Endothelial cell of umbilical vein (primary cell): ENCODE data around the gene S100A14. TPM values are rescaled to one million over a fixed set of nuclear protein-coding genes. Genes with fewer than 3 reads are reported as not detected.

ENCODE experiments used
- BruUV-seq: library from RNA; stranded (reverse); fragments of 400-500 nt; replicated peaks from 2 replicates; lab custom pipeline; 2021; lab: Mats Ljungman, UMichigan
- CTCF ChIA-PET: fragments of 300-600, 350-600 bp; sonication (Branson Sonifier 250); formaldehyde crosslinking; loops from one replicate; lab custom pipeline; 2021; ENCODE audit warnings: antibody characterized with exemption, inconsistent platforms; lab: Charles Lee
- POLR2A ChIA-PET: fragments of 300-600, 350-600 bp; sonication (Branson Sonifier 250); formaldehyde crosslinking; loops from one replicate; lab custom pipeline; 2021; ENCODE audit warnings: antibody characterized with exemption, inconsistent platforms; lab: Charles Lee
- DNase-seq: peaks from one replicate; pipeline ENCODE4 v3.0.0-alpha.2; 2011; ENCODE audit warnings: low read depth, low spot score
- FAIRE-seq: peaks from 2 replicates; lab custom pipeline; 2011; peaks lifted over from hg19 to GRCh38; lab: Jason Lieb, UNC
- H2AFZ ChIP-seq: 2 replicates; pipeline ENCODE4 v1.6.0; 2012; ENCODE audit warnings: low read depth, low read length, control low read depth, inconsistent platforms
- H3K27ac ChIP-seq: 2 replicates; pipeline ENCODE4 v1.5.1; 2011; ENCODE audit warnings: low read depth, mild to moderate bottlenecking, control low read depth, low read length, moderate library complexity; ENCODE audit not compliant: insufficient read depth
- H3K27me3 ChIP-seq, 2 experiments: 2 replicates each; pipeline versions ENCODE4 v1.6.0 to v1.6.1; 2011; ENCODE audit warnings: low read length in 2 of 2, mixed read lengths in 1 of 2; ENCODE audit not compliant: control insufficient read depth in 2 of 2, insufficient read depth in 2 of 2
- H3K36me3 ChIP-seq, 2 experiments: 2 replicates in 1 of 2; 3 replicates in 1 of 2; pipeline ENCODE4 v1.5.1; 2011; ENCODE audit warnings: low read length in 2 of 2, mild to moderate bottlenecking in 1 of 2, moderate library complexity in 1 of 2; ENCODE audit not compliant: control insufficient read depth in 2 of 2, insufficient read depth in 2 of 2; ENCODE audit errors: extremely low read depth in 1 of 2
- H3K4me1 ChIP-seq: 3 replicates; pipeline ENCODE4 v1.5.1; 2011; ENCODE audit warnings: mild to moderate bottlenecking, low read length; ENCODE audit not compliant: control insufficient read depth, insufficient read depth; ENCODE audit errors: extremely low read depth
- H3K4me2 ChIP-seq: 2 replicates; pipeline ENCODE4 v1.6.1; 2011; ENCODE audit warnings: low read length, control low read depth, mixed read lengths; ENCODE audit not compliant: insufficient read depth
- H3K4me3 ChIP-seq, 3 experiments: fragments of 200-600 bp in 1 of 3; sonication (generic), shearing (Covaris generic) in 1 of 3; replicated peaks in 1 of 3; 2 replicates each; pipeline ENCODE4 v1.5.1; 2011 to 2016; ENCODE audit warnings: control low read depth in 3 of 3, low read length in 3 of 3, mild to moderate bottlenecking in 2 of 3, inconsistent platforms in 1 of 3, low read depth in 1 of 3, moderate library complexity in 1 of 3; ENCODE audit not compliant: insufficient read depth in 1 of 3
- H3K79me2 ChIP-seq: 2 replicates; pipeline ENCODE4 v1.6.0; 2012; ENCODE audit warnings: low read length, inconsistent platforms; ENCODE audit not compliant: control insufficient read depth, insufficient read depth
- H3K9ac ChIP-seq: replicated peaks from 2 replicates; pipeline ENCODE3; 2011; ENCODE audit warnings: low read length, control low read depth; ENCODE audit not compliant: insufficient read depth; ENCODE audit errors: extremely low read depth
- H3K9me1 ChIP-seq: replicated peaks from 3 replicates; pipeline ENCODE4 v1.6.0; 2011; ENCODE audit warnings: mild to moderate bottlenecking, low read length; ENCODE audit not compliant: control insufficient read depth, insufficient read depth; ENCODE audit errors: extremely low read depth
- H3K9me3 ChIP-seq: replicated peaks from 2 replicates; pipeline ENCODE4 v1.5.1; 2012; ENCODE audit warnings: low read length, inconsistent platforms; ENCODE audit not compliant: control insufficient read depth, insufficient read depth
- H4K20me1 ChIP-seq: replicated peaks from 2 replicates; pipeline ENCODE3; 2011; ENCODE audit warnings: mild to moderate bottlenecking, low read length; ENCODE audit not compliant: control insufficient read depth, insufficient read depth; ENCODE audit errors: extremely low read depth
- FOS ChIP-seq: IDR thresholded peaks from 2 replicates; pipeline ENCODE4 v1.6.1; 2011; ENCODE audit warnings: mild to moderate bottlenecking, low read length, moderate library complexity, borderline replicate concordance; ENCODE audit not compliant: insufficient read depth
- GATA2 ChIP-seq: IDR thresholded peaks from 2 replicates; pipeline ENCODE4 v1.7.0; 2011; ENCODE audit warnings: low read depth, mild to moderate bottlenecking, moderate library complexity, mixed read lengths, low read length; ENCODE audit not compliant: insufficient read length, insufficient read depth
- MYC ChIP-seq: IDR thresholded peaks from one replicate; pipeline ENCODE4 v1.6.1; 2011; ENCODE audit warnings: mild to moderate bottlenecking, low read depth, low read length
- POLR2A ChIP-seq: IDR thresholded peaks from 2 replicates; pipeline ENCODE4 v1.6.1; 2012; ENCODE audit warnings: low read depth, mild to moderate bottlenecking, control low read depth, low read length
- POLR2AphosphoS5 ChIP-seq: IDR thresholded peaks from 2 replicates; pipeline ENCODE4 v1.6.1; 2012; ENCODE audit warnings: low read depth, mild to moderate bottlenecking, control low read depth, low read length, moderate library complexity; ENCODE audit not compliant: insufficient read depth
- dilution Hi-C: fragments of 300-500 bp; cut with MboI; formaldehyde crosslinking; loops from one replicate; pipeline ENCODE4 v1.15.0; 2019; ENCODE audit warnings: low sequenced_read_pairs; ENCODE audit not compliant: extremely low pct_ligation_motif_present
- intact Hi-C: fragments of 100-400 bp; cut with micrococcal nuclease; formaldehyde crosslinking; loops from one replicate; pipeline ENCODE4 v1.10.0; 2022
- polyA plus RNA-seq, 4 experiments: library from polyadenylated mRNA; depleted of rRNA in 3 of 4; stranded (reverse) in 3 of 4; unstranded in 1 of 4; fragments of >200 nt; gene quantifications; 2 replicates each; pipeline versions ENCODE4 v1.2.1 to v1.2.3, GENCODE V29; 2011 to 2012; ENCODE audit warnings: missing spikeins in 1 of 4
- total RNA-seq: library from RNA; stranded (reverse); gene quantifications from 2 replicates; pipeline ENCODE4 v1.2.3, GENCODE V29; 2021
- TF ChIP-seq, protein P1 (sequence below): IDR thresholded peaks from 2 replicates; pipeline ENCODE4 v1.6.1; 2011; ENCODE audit not compliant: insufficient read depth, insufficient read length
- TF ChIP-seq, protein P2 (sequence below), 2 donors: IDR thresholded peaks; 1 replicate in 1 of 2; 2 replicates in 1 of 2; pipeline ENCODE4 v1.5.1; 2011; ENCODE audit warnings: low read length in 2 of 2, mild to moderate bottlenecking in 2 of 2, moderate library complexity in 2 of 2, control low read depth in 1 of 2, inconsistent platforms in 1 of 2, low read depth in 1 of 2; ENCODE audit not compliant: insufficient read depth in 1 of 2; ENCODE audit errors: extremely low read depth in 1 of 2

Gene S100A14
- total and polyA plus RNA-seq, 2 donors (not counting 3 experiments of a cell fraction or from before 2014, with no cell fraction given), result 0.10 TPM; not detected in 1

DNA sequence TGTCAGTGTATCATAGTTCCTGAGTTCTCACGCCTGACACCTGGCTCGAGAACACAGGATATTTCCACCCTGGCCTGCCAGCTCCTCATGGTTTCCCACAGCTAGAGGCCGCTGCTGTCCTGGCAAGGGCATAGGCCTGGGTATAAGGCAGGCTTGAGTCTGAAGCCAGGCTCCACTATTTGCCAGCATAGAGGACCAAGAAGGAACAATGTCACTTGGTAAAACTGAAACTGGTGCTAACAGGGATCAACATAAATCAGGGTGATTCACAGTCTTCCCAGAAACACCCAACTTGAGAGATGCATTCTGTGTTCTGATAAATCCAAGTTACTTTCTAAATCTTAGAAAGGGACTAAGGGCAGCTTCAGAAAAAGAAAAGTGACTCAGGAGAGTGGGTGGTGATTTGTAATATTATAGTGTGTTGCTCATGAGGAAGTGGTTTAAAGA is 43.5 kb downstream of the S100A14 start:
- no peaks in the 10 kb centered on the region for H3K27me3 ChIP-seq
- H3K9me3 ChIP-seq, result no peaks in the 10 kb centered on the region
- DNase-seq (peak; percentile 93), FAIRE-seq (peak; percentile 96)
- no TSS peak for BruUV-seq
- H3K4me1 ChIP-seq, result peaks cover 15% of the 10 kb centered on the region
- H3K4me3 ChIP-seq, result no peak overlapping the region
- no peak overlapping the region for H3K9ac ChIP-seq
- H3K4me2 ChIP-seq, result no peak overlapping the region
- dilution Hi-C loops, result no loop called here
- no peaks in the 10 kb centered on the region for H3K9me1 ChIP-seq
- intact Hi-C loops, result loop anchor here (1.0 to 2.0 kb wide), 9 partner anchors 26 to 414 kb away; partner anchors contain the start of genes CHTOP, RAB13, S100A13 and SNAPIN
- TF ChIP-seq, protein P1, sequence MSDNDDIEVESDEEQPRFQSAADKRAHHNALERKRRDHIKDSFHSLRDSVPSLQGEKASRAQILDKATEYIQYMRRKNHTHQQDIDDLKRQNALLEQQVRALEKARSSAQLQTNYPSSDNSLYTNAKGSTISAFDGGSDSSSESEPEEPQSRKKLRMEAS, result no peak
- TF ChIP-seq, protein P2, sequence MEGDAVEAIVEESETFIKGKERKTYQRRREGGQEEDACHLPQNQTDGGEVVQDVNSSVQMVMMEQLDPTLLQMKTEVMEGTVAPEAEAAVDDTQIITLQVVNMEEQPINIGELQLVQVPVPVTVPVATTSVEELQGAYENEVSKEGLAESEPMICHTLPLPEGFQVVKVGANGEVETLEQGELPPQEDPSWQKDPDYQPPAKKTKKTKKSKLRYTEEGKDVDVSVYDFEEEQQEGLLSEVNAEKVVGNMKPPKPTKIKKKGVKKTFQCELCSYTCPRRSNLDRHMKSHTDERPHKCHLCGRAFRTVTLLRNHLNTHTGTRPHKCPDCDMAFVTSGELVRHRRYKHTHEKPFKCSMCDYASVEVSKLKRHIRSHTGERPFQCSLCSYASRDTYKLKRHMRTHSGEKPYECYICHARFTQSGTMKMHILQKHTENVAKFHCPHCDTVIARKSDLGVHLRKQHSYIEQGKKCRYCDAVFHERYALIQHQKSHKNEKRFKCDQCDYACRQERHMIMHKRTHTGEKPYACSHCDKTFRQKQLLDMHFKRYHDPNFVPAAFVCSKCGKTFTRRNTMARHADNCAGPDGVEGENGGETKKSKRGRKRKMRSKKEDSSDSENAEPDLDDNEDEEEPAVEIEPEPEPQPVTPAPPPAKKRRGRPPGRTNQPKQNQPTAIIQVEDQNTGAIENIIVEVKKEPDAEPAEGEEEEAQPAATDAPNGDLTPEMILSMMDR (IDR thresholded peaks at IDR 0.05; ENCODE audit: extremely low read depth in 1 of 2, insufficient read depth in 1 of 2, low read depth in 1 of 2, low read length in 2 of 2), result peak; percentile 89 to 96
- no peak for TF ChIP-seq MYC
- TF ChIP-seq POLR2AphosphoS5, result no peak
- TF ChIP-seq FOS, result peak; percentile 38
- TF ChIP-seq POLR2A, result no peak
- no peak for TF ChIP-seq GATA2
- H4K20me1 ChIP-seq, result no peaks in the 10 kb centered on the region
- POLR2A ChIA-PET, result interaction anchor here (0.6 to 1.5 kb wide), 9 partner anchors 34 to 74 kb away, joined by 3 to 13 read pairs (median 3); partner anchors contain the start of genes CHTOP, S100A13 and S100A16
- CTCF ChIA-PET, result interaction anchor here (0.7 to 6.3 kb wide), 42 partner anchors 9 to 415 kb away, joined by 3 to 216 read pairs (median 6); partner anchors contain the start of genes CHTOP, NPR1, S100A1 and S100A13
- no peaks in the 10 kb centered on the region for H3K36me3 ChIP-seq
- no peak overlapping the region for H3K27ac ChIP-seq
- H3K79me2 ChIP-seq, result no peaks in the 10 kb centered on the region
- peak overlapping the region; percentile 2 for H2AFZ ChIP-seq
